ENCODE results near the gene TMEM127.

Gene TMEM127

GRCh38 chr2:96248624-96249023 lies 17.2 kb downstream of the TMEM127 start:
- no peak overlapping the region for H3K4me3 ChIP-seq (replicated peaks; ENCODE audit: low read depth, low read length)
- DNase-seq (ENCODE audit: extremely low read depth, low read depth): no peak
- no peak for TF ChIP-seq CTCF (IDR thresholded peaks at IDR 0.05; ENCODE audit: low read depth, low read length, missing control alignments)

- DNase-seq (ENCODE audit: extremely low read depth, low read depth): no peak
- H3K4me3 ChIP-seq (replicated peaks; ENCODE audit: low read depth, low read length): no peak overlapping the region
- TF ChIP-seq CTCF (IDR thresholded peaks at IDR 0.05; ENCODE audit: low read depth, low read length, missing control alignments): no peak
These were observed 17.9 kb downstream of the TMEM127 start for GRCh38 chr2:96247896-96248295.

GRCh38 chr2:96247009-96247408 lies 18.8 kb downstream of the TMEM127 start:
- DNase-seq (ENCODE audit: extremely low read depth, low read depth): no peak
- TF ChIP-seq CTCF (IDR thresholded peaks at IDR 0.05; ENCODE audit: low read depth, low read length, missing control alignments): no peak
- H3K4me3 ChIP-seq (replicated peaks; ENCODE audit: low read depth, low read length): no peak overlapping the region

GRCh38 chr2:96245609-96246390 lies 20.0 kb downstream of the TMEM127 start:
- H3K4me3 ChIP-seq (replicated peaks; ENCODE audit: low read depth, low read length): no peak overlapping the region
- no peak for DNase-seq (ENCODE audit: extremely low read depth, low read depth)
- no peak for TF ChIP-seq CTCF (IDR thresholded peaks at IDR 0.05; ENCODE audit: low read depth, low read length, missing control alignments)

- TF ChIP-seq CTCF (IDR thresholded peaks at IDR 0.05; ENCODE audit: low read depth, low read length, missing control alignments): no peak
- no peak overlapping the region for H3K4me3 ChIP-seq (replicated peaks; ENCODE audit: low read depth, low read length)
- no peak for DNase-seq (ENCODE audit: extremely low read depth, low read depth)
These were observed 22.0 kb downstream of the TMEM127 start for GRCh38 chr2:96243843-96244242.

GRCh38 chr2:96241900-96242611 lies 23.7 kb downstream of the TMEM127 start:
- H3K4me3 ChIP-seq (replicated peaks; ENCODE audit: low read depth, low read length): no peak overlapping the region
- DNase-seq (ENCODE audit: extremely low read depth, low read depth): no peak
- TF ChIP-seq CTCF (IDR thresholded peaks at IDR 0.05; ENCODE audit: low read depth, low read length, missing control alignments): no peak

Measured in HFF-Myc (cell line).